GM21381 (cell line): Measurements from ENCODE around the gene DET1.
"Not testable (repeated sequence)": the region's sequence is repeated elsewhere in the genome, so short reads cannot be mapped to it uniquely, and the experiment has no call there.

Experiments used
- ATAC-seq: cut with Tn5 transposase; IDR thresholded peaks from one replicate; pipeline ENCODE4 v1.9.1; 2021; ENCODE audit warnings: mild to moderate bottlenecking, moderate library complexity; ENCODE audit not compliant: unreplicated experiment

The DET1 gene

DNA sequence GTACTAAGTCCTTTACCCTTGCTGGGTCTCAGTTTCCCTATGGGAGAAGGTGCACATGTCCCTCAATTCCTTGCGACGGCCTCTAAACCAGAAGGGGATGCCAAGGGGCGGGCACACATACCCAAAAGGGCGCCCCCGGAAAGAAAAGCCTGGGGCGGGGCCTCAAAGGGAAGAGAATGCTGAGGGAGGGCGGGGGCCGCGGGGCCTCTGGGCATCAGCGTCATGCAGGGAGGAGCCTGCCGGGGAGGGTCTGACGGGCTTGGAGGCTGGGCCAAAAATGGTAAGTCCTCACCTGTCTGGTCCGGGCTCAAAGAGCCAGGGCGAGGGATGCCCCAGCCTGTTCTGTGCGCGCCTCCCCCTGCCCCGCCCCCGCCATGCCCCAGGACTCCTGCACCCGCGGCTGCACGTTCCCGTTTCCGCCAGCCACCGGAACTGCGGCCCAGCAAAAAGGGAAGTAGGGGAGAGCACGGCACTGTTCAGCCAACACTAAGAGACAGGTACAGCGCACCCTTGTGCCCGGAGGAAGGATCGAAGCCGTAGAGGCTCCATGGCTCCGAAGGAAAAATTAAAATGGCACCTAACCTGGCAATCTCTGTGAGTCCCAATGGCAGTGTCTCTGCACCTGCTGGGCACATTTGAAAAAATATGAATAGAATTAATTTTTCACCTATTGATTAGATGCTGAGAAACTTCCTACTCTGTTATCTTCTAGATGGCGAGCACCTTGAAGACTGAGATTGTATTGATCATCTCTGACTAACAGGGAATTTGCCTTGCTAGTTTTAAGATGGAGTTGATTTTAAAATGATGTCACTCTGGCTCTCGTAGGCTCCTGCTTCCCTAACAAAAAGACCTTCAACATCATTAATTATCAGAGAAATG lies at the start of gene DET1:
TSS of gene DET1 (minus strand) at position 434 of the 882 bp plus-strand sequence. CDS start 14,976 bp downstream, outside the sequence.
- peak; percentile 98 for ATAC-seq

DNA sequence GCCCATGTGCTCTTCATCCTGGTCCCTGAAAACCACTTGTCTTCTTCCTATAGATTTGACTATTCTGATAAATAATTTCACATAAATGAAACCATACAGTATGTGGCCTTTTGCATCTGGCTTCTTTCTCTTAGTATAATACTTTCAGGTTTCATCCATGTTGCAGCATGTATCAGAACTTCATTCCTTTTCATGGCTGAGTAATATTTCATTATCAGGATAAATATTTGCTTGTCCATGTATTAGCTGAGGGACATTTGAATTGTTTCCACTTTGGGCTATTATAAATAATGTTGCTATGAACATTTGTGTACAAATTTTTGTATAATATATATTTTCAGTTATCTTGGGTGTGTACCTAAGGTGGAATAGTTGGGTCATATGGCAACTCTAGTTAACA lies 44.9 kb upstream of the DET1 start:
- no peak for ATAC-seq

DNA sequence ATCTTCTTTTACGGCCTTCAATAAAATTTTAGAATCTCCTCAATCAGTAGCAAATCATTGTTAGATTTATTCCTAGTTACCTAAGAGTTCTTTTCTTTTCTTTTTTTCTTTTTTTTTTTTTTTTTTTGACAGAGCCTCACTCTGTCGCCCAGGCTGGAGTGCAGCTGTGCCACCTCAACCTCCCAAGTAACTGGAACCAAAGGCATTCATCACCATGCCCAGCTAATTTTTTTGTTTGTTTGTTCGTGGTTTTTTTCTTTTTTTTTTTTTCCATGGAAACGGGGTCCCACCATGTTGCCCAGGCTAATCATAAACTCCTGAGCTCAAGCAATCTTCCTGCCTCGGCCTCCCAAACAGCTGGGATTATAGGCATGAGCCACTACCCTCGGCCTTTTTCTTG lies 44.3 kb upstream of the DET1 start:
- no peak for ATAC-seq

DNA sequence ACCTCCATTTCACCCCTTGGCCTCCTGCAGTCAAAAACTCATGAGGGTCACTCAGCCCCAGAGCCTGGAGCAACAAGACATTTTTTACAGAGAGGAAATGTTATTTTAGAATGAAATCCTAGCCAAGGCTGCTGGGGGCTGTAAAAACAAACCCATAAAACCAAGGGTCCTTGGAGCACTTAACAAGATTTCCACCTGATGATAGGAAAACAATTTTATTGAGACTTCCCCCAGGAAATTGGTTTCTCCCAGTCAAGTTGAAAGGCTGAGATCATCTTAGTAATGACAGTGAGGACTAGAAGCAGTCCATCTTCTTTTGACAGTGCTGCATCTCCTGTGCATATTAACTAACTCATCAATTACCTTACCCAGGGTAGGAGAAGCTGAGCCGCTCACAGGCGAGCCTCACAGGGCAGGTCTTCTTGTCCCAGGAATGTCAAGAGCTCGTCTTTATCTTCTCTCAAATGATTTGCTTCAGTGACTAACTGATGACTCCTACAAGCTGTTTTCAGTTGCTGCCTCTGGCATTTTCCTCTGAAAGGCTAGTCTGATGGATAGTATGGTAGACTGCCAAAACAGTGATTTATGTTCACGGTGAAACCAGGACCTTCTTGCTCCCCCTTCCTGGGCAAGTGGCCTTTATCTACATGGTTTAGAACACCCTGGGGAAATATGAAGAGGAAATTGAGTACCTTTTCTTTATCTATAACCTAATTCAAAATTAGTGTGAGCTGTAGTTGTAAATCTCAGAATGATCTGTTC lies 40.1 kb upstream of the DET1 start:
- ATAC-seq, result no peak

DNA sequence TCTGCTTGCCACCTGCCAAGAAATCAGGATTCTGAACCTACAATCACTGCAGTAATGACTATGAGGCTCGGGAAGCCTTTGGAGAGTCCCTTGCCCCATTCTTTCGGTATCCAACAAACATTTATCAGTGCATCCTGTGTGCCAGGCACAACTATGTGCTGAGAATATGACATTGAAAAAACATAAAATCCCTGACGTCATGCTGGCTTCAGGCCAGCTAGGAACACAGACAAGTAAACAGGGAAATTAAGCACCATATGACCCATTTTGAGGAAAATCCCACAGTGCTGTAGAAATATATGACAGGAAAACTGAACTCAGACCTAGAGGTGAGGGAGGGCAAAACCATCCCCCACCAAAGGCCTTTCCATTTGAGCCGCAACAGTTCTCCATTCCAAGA lies 34.1 kb upstream of the DET1 start:
- ATAC-seq, result no peak

DNA sequence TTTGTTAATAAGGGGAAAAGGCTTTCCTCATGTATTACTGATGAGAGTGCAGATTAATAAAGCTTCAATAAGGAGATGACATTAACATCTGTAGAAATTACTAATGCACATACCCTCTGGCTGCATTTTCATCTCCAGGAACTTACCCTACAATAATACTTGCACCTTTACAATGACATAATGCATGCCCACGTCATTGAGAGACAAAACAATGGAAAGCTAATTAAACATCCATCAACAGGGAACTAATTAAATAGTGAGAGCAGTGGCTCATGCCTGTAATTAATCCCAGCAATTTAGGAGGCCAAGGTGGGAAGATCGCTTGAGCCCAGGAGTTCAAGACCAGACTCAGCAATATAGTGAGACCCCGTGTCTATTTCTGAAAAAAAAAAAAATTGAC lies 32.8 kb upstream of the DET1 start:
- ATAC-seq, result no peak

DNA sequence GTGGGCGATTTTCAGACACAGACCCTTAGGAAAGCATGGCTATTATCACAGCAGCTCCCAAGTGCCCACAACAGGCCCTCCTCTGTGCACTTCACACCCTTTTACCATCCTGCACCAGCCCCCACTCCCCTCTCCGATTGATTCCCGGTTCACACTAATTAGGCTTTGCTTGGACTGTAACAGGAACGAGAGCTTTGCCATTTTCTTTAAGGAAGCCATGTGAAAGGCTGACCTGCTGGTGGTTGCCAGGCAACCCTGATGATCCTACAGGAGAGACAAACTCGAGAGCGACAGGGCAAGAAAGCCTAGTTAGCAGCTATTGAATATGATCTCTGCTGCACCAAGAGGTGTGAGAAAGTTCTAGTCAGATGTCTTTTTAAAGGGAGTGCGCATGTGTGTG lies 28.2 kb upstream of the DET1 start:
- ATAC-seq, result no peak

DNA sequence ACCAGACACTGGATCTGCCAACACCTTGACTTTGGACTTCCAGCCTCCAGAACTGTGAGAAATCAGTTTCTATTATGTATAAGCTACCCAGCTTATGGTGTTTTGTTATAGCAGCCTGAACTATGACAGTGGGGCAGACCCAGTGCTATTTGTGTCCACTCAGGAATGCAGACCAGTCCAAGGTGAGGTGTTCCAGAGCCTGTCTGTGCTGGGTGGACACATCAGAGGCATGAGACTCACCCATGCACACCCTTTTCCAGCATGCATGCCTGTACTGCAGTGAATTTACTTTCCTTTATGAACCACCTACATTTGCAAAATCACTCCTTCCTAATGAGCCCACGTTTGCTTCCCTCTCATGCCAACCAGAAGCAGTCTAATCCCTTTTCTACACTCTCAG lies 27.6 kb upstream of the DET1 start:
- ATAC-seq, result no peak

DNA sequence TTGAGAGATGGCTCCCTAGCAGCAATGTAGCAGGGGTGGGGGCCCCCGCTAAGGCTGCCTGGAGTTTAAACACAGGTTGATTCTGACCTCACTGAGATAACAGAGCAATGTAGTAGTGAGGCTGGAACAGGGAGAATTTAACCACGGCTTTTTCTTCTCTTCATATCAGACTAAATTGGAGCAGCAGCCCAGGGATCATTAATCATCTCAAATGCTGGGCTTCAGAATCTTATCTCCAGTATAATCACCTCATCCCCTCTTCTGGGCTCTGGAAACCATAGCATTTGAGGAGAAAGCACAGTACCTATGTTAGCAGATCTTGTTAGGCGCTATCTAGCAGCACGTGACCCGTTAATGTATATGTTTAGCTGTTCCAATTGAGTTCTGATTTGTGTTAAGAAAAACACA lies 25.4 kb upstream of the DET1 start:
- no peak for ATAC-seq

DNA sequence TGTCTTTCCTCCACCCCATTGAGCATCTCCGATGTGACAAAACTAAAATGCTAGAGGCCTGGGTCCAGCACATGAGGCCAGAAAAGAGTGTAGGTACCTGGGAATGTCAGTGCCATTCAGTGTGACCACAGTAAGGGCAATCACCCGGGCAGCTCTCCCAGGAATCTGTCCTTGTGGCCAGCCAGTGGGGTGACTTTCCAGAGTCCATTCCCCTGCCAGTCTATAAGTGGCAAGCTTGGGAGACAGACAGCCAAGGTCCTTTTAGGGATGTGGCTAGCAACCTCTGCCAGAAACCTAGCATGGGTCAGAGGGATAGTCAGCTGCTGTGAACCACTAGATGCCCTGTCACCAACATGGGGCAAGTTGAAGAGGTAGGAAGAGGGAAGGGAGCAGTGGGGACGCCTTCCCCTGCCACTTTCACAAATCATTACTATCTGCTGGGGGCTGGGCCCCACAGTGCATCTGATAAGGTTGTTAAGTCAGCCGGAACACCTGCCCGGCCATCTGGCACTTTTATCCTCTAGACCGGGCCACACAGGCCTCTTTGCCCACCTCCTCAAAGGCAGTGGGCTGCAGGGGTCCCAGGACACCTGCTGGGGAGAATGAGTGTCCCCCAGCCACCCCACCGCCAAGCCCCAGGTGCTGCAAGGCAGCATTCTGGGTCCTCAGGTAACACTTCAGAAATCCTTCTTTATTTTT lies 24.8 kb upstream of the DET1 start:
- ATAC-seq, result no peak

DNA sequence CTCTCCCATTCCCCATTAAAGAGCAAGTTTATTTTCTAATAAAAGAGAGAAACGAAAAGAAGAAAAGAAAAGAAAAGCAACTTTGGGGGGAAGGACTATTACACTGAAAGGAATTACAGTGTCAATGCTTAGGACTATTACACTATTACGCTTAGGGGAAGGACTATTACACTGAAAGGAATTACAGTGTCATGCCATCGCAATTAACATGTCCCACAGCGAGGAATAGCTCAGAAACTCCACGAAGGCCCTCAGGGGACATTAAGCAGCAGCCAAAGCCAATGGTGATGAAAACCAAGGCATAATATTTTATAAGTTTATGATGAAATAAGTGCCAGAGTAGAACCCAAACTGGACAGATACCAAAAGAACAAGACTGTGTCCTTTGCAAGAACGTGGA lies 22.1 kb upstream of the DET1 start:
- no peak for ATAC-seq

DNA sequence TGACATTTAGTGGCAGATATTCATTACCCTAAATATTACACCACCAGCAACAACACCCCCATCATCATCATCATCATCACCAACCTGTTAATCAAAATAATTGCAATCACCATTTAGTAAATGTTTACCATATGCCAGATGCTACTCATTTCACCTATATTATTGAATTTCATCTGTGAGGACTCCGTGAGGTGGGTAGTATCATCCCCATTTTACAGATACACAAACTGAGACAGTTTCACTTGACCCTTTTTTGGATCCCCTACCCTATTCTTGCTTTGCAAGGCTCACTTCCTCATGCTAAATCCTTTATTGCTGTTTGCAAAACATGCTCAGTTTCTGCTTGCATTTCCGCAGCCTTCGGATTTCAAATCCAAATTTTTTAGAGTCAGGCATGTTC lies 18.3 kb upstream of the DET1 start:
- no peak for ATAC-seq

DNA sequence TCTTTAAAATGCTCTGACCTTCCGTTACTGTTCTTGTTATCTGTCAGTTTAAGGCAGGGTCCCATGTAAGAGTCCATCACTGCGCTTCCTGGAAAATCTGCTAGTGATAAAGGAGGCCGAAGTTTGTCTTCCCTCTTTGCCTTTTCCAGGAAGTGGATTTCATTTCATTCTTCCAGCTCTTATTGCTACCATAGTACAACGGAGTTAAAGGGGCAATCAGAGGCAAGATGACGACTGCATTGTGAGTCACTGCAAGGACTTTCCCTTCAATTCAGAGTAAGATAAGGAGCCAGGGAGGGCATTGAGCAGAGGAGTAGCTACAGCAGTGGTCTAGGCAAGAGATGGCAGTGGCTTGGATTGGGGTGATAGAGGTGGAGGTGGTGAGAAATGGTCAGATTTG lies 17.2 kb upstream of the DET1 start:
- no peak for ATAC-seq

DNA sequence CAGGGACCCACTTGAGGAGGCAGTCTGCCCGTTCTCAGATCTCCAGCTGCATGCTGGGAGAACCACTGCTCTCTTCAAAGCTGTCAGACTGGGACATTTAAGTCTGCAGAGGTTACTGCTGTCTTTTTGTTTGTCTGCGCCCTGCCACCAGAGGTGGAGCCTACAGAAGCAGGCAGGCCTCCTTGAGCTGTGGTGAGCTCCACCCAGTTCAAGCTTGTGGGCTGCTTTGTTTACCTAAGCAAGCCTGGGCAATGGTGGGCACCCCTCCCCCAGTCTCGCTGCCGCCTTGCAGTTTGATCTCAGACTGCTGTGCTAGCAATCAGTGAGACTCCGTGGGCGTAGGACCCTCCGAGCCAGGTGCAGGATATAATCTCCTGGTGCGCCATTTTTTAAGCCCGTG lies 13.1 kb upstream of the DET1 start:
- not testable (repeated sequence) for ATAC-seq

DNA sequence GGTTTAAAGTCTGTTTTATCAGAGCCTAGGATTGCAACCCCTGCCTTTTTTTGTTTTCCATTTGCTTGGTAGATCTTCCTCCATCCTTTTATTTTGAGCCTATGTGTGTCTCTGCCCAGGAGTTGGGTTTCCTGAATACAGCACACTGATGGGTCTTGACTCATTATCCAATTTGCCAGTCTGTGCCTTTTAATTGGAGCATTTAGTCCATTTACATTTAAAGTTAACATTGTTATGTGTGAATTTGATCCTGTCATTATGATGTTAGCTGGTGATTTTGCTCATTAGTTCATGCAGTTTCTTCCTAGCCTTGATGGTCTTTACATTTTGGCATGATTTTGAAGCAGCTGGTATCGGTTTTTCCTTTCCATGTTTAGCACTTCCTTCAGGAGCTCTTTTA lies 11.5 kb upstream of the DET1 start:
- ATAC-seq, result not testable (repeated sequence)

DNA sequence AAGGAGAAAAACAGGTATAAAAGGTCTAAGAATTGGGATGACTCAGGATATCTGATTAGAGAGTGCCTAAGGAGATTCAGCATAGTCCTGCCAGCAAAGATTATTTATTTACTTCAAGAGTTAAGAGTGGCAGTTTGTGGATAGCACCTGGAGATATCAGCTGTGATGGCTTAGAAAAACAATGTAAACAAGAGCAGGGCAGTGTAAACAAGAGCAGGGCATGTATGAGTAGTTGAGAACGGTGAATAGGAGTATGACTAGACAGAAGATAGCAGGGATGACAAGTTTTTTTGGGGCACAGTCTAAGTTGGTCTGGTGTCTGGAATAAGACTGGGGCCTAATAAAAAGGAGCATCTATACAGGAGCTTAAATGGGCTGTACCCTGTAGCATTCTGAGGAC lies 1.5 kb upstream of the DET1 start:
- ATAC-seq, result not testable (repeated sequence)

DNA sequence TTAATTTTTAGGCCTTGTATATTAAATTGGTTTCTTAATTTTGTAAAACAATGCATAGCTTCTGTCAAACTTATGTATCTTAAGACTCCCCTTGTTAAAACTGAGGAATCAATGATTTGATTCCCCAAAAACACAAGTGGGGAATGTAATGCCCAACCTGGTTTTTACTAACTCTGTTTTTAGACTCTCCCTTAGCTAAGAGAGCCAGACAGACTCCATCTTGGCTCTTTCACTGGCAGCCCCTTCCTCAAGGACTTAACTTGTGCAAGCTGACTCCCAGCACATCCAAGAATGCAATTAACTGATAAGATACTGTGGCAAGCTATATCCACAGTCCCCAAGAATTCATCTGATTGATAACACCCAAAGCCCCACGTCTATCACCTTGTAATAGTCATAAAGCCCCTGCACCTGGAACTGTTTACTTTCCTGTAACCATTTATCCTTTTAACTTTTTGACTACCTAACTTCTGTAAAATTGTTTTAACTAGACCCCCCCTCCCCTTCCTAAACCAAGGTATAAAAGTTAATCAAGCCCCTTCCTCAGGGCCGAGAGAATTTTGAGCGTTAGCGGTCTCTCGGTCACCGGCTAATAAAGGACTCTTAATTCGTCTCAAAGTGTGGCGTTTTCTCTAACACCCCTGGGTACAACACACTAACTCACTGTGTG lies 768 bp downstream of the DET1 start:
- not testable (repeated sequence) for ATAC-seq

DNA sequence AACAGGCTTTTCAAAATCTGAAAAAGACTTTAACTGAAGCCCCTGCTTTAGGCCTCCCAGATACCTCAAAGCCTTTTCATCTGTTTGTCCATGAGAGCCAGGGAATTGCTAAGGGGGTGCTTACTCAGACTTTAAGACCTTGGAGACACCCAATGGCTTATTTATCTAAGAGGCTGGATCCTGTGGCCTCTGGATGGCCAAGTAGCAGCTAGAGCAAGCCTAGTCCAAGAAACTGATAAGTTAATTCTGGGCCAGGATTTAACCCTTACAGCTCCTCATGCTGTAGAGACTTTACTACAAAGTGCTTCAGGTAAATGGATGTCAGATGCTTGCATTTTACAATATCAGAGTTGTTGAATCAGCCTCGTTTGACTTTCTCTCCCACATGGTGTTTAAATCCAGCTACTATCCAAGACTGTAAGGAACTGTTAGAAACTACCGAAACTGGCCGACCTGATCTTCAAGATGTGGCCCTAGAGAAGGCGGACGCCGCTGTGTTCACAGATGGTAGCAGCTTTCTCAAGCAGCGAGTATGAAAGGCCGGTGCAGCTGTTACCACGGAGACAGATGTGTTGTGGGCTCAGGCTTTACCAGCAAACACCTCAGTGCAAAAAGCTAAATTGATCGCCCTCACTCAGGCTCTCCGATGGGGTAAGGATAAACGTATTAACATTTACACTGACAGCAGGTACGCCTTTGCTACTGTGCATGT lies 3.3 kb downstream of the DET1 start:
- no peak for ATAC-seq

DNA sequence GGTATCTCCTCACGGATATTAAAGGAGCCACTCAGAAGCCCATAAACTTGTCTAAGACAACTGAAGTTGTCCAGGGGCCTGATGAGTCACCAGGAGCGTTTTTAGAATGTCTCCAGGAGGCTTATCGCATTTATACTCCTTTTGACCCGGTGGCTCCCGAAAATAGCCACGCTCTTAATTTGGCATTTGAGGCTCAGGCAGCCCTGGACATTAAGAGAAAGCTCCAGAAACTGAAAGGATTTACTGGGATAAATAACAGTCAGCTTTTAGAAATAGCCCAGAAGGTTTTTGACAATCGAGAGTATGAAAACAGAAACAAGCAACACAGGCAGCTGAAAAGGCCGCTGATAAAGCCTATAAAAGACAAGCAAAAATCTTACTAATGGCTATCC lies 4.1 kb downstream of the DET1 start:
- no peak for ATAC-seq

DNA sequence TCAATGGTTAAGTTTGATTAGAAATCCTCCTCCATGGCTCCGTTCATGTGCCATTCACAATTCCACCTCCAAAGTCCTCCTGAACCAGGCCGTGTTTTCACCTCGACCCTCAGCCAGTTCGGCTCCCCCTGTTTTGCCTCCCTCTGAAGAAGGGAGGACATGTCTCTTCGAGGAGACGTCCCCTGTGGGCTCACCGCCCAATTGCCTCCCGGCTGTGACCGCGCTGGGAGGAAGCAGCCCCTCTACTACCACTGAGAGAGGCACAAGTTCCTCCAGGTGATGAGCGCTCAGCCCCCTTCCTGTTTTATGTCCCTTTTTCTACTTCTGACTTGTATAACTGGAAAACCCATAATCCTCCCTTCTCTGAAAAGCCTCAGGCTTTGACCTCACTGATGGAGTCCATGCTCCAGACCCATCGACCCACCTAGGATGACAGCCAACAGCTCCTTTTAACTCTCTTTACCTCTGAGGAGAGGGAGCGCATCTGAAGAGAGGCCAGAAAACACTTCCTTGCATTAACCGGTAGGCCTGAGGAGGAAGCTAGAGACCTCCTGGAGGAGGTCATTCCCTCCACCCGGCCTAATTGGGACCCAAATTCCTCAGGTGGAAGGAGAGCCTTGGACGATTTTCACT lies 4.7 kb downstream of the DET1 start:
- ATAC-seq, result no peak
